Osteoblast (primary cell): ENCODE data around the gene SLC6A20. TPM values are rescaled to one million over a fixed set of nuclear protein-coding genes. Genes with fewer than 3 reads are reported as not detected.

Experiments
- DNase-seq: peaks from one replicate; pipeline ENCODE4 v3.0.0; 2011; ENCODE audit warnings: low spot score, mixed read lengths; ENCODE audit not compliant: insufficient read length; ENCODE audit errors: missing footprints
- H2AFZ ChIP-seq: 2 replicates; pipeline ENCODE4 v1.6.0; 2011; ENCODE audit warnings: mild to moderate bottlenecking, low read length
- H3K27ac ChIP-seq: 2 replicates; pipeline ENCODE4 v1.5.1; 2011; ENCODE audit warnings: mild to moderate bottlenecking, low read depth, low read length, moderate library complexity
- H3K27me3 ChIP-seq: 2 replicates; pipeline ENCODE4 v1.6.0; 2012; ENCODE audit warnings: mild to moderate bottlenecking, control low read depth, inconsistent platforms, low read length, moderate library complexity; ENCODE audit not compliant: insufficient read depth
- H3K36me3 ChIP-seq: 2 replicates; pipeline ENCODE4 v1.5.1; 2011; ENCODE audit warnings: mild to moderate bottlenecking, low read length, control low read depth, moderate library complexity; ENCODE audit not compliant: insufficient read depth
- H3K4me1 ChIP-seq: 2 replicates; pipeline ENCODE4 v1.5.1; 2011; ENCODE audit warnings: mild to moderate bottlenecking, low read length, control low read depth, moderate library complexity; ENCODE audit not compliant: insufficient read depth
- H3K4me2 ChIP-seq: 2 replicates; pipeline ENCODE4 v1.6.0; 2011; ENCODE audit warnings: mild to moderate bottlenecking, low read length; ENCODE audit not compliant: insufficient read depth
- H3K4me3 ChIP-seq: fragments of 200-600 bp; sonication (generic); 3 replicates; pipeline ENCODE4 v1.5.1; 2012; ENCODE audit warnings: mild to moderate bottlenecking, low read length, inconsistent platforms; ENCODE audit not compliant: insufficient read depth
- H3K79me2 ChIP-seq: 2 replicates; pipeline ENCODE4 v1.6.0; 2012; ENCODE audit warnings: mild to moderate bottlenecking, low read length, control low read depth, inconsistent platforms; ENCODE audit not compliant: insufficient read depth
- H3K9me3 ChIP-seq: 2 replicates; pipeline ENCODE4 v1.5.1; 2011; ENCODE audit warnings: low read depth, low read length, control low read depth
- H4K20me1 ChIP-seq: 2 replicates; pipeline ENCODE4 v1.6.0; 2012; ENCODE audit warnings: mild to moderate bottlenecking, low read length, control low read depth; ENCODE audit not compliant: insufficient read depth
- CTCF ChIP-seq: IDR thresholded peaks from 2 replicates; pipeline ENCODE4 v1.5.1; 2011; ENCODE audit warnings: mild to moderate bottlenecking, low read depth, low read length, moderate library complexity; ENCODE audit errors: extremely low read depth
- total RNA-seq: library from RNA; depleted of rRNA; stranded (reverse); fragments of >200 nt; gene quantifications from 2 replicates; pipeline ENCODE4 v1.2.3, GENCODE V29; 2012

Gene SLC6A20
- total RNA-seq, 1 donor: not detected

- Histone ChIP-seq H3K36me3 (peaks cover 18% of the 10 kb centered on the region), H4K20me1 (no peaks in the 10 kb centered on the region)
Observed at GRCh38 chr3:45715945-45716344, 80.4 kb downstream of the SLC6A20 start.

GRCh38 chr3:45712434-45713110, 83.8 kb downstream of the SLC6A20 start:
- Histone ChIP-seq H4K20me1 (no peaks in the 10 kb centered on the region), H3K9me3 (no peaks in the 10 kb centered on the region), H2AFZ (no peak overlapping the region), H3K79me2 (peaks cover 2% of the 10 kb centered on the region), H3K4me3 (no peak overlapping the region), H3K4me2 (no peak overlapping the region), H3K36me3 (peaks cover 36% of the 10 kb centered on the region), H3K4me1 (peaks cover 15% of the 10 kb centered on the region), H3K27me3 (no peaks in the 10 kb centered on the region), H3K27ac (peak overlapping the region; percentile 7)
- TF ChIP-seq CTCF: no peak
- peak; percentile 14 for DNase-seq

More at GRCh38 chr3:45715945-45716344, 80.4 kb downstream of the SLC6A20 start:
- no peak overlapping the region for H3K4me3 ChIP-seq
- H3K79me2 ChIP-seq: no peaks in the 10 kb centered on the region
- no peaks in the 10 kb centered on the region for H3K27me3 ChIP-seq
- no peak overlapping the region for H3K27ac ChIP-seq
- no peaks in the 10 kb centered on the region for H3K9me3 ChIP-seq
- DNase-seq: no peak
- H2AFZ ChIP-seq: no peak overlapping the region
- peaks cover 15% of the 10 kb centered on the region for H3K4me1 ChIP-seq
- no peak for TF ChIP-seq CTCF
- no peak overlapping the region for H3K4me2 ChIP-seq

- no peak for DNase-seq
- Histone ChIP-seq H3K79me2 (peaks cover 2% of the 10 kb centered on the region), H3K27ac (peak overlapping the region; percentile 7), H3K27me3 (no peaks in the 10 kb centered on the region), H4K20me1 (no peaks in the 10 kb centered on the region), H3K36me3 (peaks cover 42% of the 10 kb centered on the region), H3K4me1 (peaks cover 15% of the 10 kb centered on the region), H3K9me3 (no peaks in the 10 kb centered on the region), H2AFZ (no peak overlapping the region), H3K4me3 (no peak overlapping the region), H3K4me2 (no peak overlapping the region)
- TF ChIP-seq CTCF: no peak
Observed at GRCh38 chr3:45711931-45712330, 84.4 kb downstream of the SLC6A20 start.

GRCh38 chr3:45705839-45706808, 90.2 kb downstream of the SLC6A20 start:
- Histone ChIP-seq H3K4me1 (peaks cover 4% of the 10 kb centered on the region), H4K20me1 (peaks cover 8% of the 10 kb centered on the region), H3K9me3 (no peaks in the 10 kb centered on the region), H3K36me3 (peaks cover 43% of the 10 kb centered on the region), H3K79me2 (peaks cover 39% of the 10 kb centered on the region), H3K4me3 (no peak overlapping the region), H3K4me2 (no peak overlapping the region), H2AFZ (no peak overlapping the region), H3K27me3 (no peaks in the 10 kb centered on the region), H3K27ac (no peak overlapping the region)
- TF ChIP-seq CTCF: no peak
- DNase-seq: no peak
